CD4-positive, alpha-beta T cell treated with Interleukin-15 for 1 hour (primary cell): Measurements from ENCODE around the gene METTL24.

ENCODE experiments used
- DNase-seq: peaks from one replicate; pipeline ENCODE4 v3.0.0-alpha.2; 2020

METTL24 gene

DNA sequence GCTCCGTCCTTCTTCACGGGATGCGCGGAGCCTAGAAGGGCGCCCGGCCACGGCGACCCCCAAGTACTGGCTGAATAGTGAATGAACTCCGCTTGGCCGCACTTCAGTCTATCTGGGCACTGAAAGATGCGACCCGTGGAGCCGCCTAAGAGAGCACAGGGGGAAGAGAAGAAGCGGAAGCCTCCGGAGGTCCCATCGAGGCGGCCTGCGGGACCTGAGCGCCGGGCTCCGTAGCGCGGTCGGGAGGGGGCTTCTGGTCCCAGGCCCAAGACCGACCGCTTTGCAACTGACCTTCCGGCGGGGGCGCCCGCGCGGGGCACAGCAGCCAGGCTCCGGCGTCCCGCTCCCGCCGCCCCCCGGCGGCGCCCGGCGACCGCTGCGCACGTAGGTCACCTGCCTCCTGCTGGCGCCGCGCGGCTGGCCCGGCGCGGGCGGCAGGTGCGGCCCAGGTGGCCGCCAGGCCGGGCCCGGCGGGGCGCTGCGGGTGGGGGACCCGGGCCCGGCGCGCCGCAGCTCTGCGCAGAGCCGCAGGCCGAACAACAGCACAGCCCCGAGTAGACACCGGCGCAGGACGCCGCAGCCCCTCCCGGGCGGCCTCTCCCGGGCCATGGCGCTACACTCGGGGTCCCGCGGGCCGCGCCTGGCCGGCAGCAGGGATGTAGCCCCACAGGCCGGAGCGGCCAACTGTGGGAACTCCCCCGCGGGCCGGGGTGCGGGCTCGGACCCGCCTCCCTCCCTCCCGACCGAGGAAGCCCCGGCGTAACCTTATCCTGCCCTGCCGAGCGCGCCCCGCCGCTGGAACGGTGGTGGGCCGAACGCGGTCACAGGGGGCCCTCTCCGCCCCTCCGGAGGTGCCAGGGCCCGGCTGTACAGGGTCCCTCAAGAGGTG, at the start of gene METTL24:
Gene METTL24 (minus strand): TSS at position 686 of the 889 bp plus-strand sequence. CDS start 77 bp downstream, at position 609.
- DNase-seq, result peak; percentile 17

DNA sequence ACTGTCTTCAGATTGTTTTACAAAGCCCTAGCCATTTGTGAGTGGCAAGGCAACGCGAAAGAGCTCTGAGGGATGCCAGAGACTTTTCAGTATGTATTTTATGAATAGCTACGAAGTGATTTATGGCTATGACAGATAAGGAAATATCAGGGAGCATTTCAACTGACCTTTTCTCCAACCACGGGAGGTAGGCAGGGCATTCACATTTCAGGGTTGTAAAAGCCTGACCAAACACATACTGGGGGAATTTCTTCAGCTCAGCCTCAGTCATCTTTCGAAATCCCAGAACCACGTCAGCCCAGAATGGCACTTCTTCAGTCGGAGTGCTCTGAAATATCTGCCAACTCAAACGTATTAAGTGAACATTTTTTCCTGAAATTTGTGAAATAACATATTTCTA, 46.5 kb upstream of the METTL24 start:
- DNase-seq, result no peak

GRCh38 chr6:110401585-110402176, 43.5 kb upstream of the METTL24 start:
- DNase-seq, result no peak

GRCh38 chr6:110400208-110400607, 42.1 kb upstream of the METTL24 start:
- no peak for DNase-seq

DNA sequence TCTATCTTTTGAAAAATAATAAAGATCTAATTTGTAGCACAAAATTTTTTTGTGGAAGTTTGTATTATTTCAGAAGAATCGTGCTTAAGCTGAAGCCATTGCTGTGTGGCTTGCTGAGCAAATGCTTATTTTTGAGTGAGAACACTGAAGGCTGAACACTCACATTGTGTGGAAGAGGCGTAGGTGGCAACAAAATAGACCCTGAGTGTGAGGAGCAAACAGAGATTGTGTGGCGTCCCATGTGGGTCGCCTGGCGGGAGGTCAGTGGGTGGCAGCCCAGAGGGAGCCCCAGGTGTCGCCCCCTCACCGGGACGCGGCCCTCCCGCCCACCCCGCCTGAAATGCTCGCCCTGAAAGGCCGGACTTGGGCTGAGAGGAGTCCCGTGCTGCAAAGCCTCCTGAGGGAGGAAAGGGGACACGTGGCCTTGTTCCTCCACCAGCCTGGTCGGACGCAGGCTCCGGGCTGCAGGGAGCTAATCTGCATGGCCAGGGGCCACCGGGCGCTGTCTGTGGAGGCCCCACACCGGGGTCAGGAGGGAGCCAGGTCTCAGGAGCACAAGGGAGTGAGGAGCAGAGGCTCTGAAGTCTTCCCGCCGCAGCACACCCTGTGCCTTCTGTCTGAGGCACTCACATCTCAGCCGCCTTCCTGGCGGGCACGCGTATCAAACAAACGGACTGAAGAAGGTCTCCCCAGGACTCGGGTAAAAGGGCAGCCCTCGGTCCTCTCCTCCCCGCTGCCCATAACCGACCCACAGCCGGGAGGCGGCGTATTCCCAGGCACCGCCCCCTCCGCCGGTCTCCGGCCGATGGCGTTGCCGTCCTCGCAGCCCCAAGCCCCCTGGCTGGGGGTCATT, 41.3 kb upstream of the METTL24 start:
- DNase-seq, result no peak

GRCh38 chr6:110398778-110399177, 40.6 kb upstream of the METTL24 start:
- DNase-seq, result no peak

GRCh38 chr6:110395221-110395620, 37.1 kb upstream of the METTL24 start:
- no peak for DNase-seq

DNA sequence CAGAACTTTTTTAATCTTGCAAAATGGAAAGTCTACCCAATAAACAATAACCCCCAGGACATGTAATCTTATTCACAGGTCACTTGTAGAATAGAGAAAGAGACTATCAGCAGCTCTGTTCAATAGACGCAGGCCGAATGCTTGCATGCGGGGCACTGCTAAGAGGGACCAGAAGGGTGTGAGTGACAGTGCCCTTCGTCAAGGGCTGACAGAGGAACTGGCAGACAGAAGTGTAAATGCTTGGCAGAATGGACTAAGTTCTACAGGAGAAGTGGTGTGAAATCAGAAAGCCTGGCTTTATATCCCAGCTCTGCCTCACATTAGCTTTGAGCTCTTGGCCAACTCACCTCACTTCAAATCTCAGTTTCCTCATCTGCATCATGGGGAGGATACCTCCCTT, 36.3 kb upstream of the METTL24 start:
- DNase-seq, result no peak

DNA sequence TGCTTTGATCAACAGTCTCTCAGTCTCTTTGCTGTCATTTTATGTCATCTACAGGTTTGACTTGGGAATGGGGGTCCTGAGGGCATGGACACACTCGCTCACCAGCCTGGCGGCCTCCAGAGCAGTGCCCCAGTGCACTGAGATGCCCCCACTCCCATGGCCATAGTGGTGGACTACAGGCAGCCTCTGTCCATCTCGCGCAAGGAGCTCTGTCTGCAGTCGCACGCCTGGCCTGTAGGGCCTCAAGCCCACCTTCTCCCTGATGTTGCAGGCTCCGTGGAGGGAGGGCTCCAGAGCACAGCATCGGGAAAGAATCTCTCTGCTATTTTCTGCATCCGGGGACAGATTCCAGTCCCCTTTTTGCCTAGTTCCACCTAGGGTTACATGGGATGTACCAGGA, 34.6 kb upstream of the METTL24 start:
- no peak for DNase-seq

DNA sequence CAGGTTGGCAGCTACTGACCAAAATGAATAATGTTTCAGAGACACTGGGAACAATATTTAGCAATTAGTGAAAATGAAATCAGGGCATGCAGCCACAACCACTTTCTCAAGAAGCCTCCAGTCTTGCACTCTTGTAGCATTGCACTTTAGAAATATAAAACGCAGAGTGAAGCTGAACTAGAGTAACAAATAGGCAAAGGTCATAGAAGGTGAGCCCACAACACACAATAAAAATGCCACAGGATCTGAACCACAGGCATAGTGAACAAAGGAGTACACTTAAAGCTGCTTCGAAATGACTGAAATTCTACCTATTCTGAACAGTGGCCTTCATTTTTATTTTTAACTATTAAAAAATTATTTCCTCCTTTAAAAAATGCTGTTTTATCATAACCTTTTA, 32.3 kb upstream of the METTL24 start:
- no peak for DNase-seq

- DNase-seq, result no peak
Measured at GRCh38 chr6:110389689-110390382, 31.7 kb upstream of the METTL24 start.

GRCh38 chr6:110387986-110388385, 29.8 kb upstream of the METTL24 start:
- DNase-seq, result no peak

DNA sequence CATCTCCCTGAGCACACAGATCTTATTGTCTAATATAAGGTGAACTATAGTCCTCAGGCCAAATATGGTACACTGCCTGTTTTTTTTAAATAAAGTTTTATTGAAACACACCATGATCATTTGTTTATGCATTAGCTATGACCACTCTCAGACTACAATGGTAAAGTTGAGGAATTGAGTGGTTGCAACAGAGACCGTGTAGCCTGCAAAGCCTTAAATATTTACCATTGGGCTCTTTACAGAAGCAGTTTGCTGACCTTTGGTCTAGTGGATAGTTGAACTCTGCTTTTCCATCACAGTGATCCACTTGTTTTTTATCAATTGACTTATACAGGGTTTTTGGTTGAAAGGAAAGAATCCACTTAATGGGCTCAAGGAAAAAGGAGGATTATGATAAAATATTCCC, 27.3 kb upstream of the METTL24 start:
- DNase-seq, result no peak

DNA sequence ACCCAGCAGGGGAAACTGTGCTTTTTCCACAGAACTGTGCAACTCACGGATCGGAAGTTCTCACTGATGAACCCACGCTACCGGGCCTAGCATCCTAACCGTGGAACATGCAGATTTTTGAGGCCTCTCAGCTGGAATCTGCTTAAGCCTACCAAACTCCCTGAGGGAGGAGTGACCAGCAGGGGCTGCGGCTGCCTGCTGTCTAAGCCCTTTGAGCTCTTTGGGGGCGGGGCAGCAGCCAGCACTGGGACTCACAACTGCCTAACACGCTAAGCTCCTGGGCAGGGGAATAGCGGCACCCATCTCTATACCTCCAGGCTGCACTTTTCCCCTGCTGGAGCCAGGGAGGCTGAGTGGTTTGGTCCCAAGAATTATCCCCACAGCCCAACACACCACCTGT, 20.4 kb upstream of the METTL24 start:
- no peak for DNase-seq

DNA sequence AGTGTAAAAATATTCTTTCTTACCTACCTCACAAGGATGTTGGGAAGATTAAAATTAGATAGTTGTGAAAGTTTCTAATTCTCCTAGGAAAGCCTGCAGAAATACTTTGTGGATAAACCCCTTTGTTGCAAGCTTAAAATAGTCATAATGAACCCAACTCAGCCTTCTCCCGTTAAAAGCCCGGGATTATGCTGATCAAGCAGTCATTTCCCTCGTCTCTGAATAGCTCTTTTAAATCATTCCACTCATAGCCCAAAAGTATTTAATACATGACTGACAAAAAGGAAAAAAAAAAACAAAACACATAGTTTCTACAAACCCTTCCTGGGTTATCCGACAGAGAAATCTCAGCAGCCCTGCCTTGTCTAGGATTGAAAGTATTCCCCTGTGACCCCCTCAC, 10.9 kb upstream of the METTL24 start:
- no peak for DNase-seq

- DNase-seq, result no peak
Measured at GRCh38 chr6:110368284-110368683, 10.1 kb upstream of the METTL24 start.

- DNase-seq, result no peak
Measured at GRCh38 chr6:110367825-110368224, 9.7 kb upstream of the METTL24 start.

GRCh38 chr6:110366975-110367374, 8.8 kb upstream of the METTL24 start:
- no peak for DNase-seq

GRCh38 chr6:110366256-110366655, 8.1 kb upstream of the METTL24 start:
- DNase-seq, result no peak

GRCh38 chr6:110364364-110365105, 6.4 kb upstream of the METTL24 start:
- no peak for DNase-seq

- no peak for DNase-seq
Measured at GRCh38 chr6:110363748-110364147, 5.6 kb upstream of the METTL24 start.

- no peak for DNase-seq
Measured at GRCh38 chr6:110360676-110361075, 2.5 kb upstream of the METTL24 start.
